GM12801 (cell line): ENCODE data around the gene TCF3.

Experiments used
- CTCF ChIP-seq: IDR thresholded peaks from one replicate; pipeline ENCODE4 v1.5.1; 2011; ENCODE audit warnings: control low read depth; ENCODE audit not compliant: insufficient read length; ENCODE audit errors: extremely low read depth

TCF3 gene

GRCh38 chr19:1646149-1646548 lies 6.3 kb downstream of the TCF3 start:
- TF ChIP-seq CTCF = no peak

- TF ChIP-seq CTCF = no peak
Measured at GRCh38 chr19:1645299-1645698, 7.1 kb downstream of the TCF3 start.

GRCh38 chr19:1644070-1644469 lies 8.3 kb downstream of the TCF3 start:
- no peak for TF ChIP-seq CTCF

- TF ChIP-seq CTCF = no peak
Measured at GRCh38 chr19:1636325-1637236, 15.8 kb downstream of the TCF3 start.

- no peak for TF ChIP-seq CTCF
Measured at GRCh38 chr19:1634938-1635243, 17.5 kb downstream of the TCF3 start.

- no peak for TF ChIP-seq CTCF
Measured at GRCh38 chr19:1634242-1634937, 18.0 kb downstream of the TCF3 start.

- no peak for TF ChIP-seq CTCF
Measured at GRCh38 chr19:1633269-1633826, 19.1 kb downstream of the TCF3 start.
